Activated effector memory CD4-positive, alpha-beta T cell treated with Interleukin-2 at 50 U/mL for 16 hours (primary cell): Measurements from ENCODE around the gene POLDIP2.
"Not testable (repeated sequence)": the region's sequence is repeated elsewhere in the genome, so short reads cannot be mapped to it uniquely, and the experiment has no call there.

Source experiments
- DNase-seq: peaks from one replicate; pipeline ENCODE4 v3.0.0-alpha.2; 2020

Gene POLDIP2

DNA sequence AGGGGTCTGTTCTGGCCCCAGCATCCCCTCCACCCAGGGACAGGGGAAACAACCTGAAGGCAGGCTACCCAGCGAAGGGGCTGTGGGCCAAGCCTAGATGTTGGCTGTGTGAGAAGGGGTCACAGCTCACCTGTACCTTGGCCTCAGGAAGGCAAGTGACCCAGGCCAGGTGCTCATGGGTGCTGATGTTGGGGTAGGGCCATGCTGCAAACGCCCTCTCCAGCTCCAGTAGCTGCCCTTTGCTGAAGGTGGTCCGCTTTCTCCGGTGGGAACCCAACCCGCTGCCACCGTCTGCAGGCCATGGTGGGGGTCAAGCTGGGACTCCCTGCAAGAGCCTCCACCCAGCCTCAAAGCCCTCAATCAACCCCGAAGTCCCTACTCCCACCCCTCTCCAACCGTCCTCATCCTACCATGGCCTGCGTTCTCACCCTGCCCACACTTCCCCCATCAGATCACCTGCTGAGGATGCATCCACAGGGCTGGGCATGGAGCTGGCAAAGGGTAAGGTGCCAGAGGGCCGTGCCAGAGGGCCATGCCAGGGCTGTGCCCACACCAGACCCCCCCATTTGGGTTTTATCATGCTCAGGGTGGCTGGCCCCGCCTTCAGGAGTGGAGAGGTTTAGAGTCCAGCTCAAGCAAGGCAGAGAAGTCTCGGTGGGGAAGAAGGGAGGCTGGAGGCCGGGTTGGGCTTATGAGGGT is 7.5 kb upstream of the POLDIP2 start, which contains the start of gene SEBOX:
SEBOX (minus strand) TSS at position 535 of the 699 bp plus-strand sequence; CDS start at position 487, 48 bp downstream.
- no peak for DNase-seq

DNA sequence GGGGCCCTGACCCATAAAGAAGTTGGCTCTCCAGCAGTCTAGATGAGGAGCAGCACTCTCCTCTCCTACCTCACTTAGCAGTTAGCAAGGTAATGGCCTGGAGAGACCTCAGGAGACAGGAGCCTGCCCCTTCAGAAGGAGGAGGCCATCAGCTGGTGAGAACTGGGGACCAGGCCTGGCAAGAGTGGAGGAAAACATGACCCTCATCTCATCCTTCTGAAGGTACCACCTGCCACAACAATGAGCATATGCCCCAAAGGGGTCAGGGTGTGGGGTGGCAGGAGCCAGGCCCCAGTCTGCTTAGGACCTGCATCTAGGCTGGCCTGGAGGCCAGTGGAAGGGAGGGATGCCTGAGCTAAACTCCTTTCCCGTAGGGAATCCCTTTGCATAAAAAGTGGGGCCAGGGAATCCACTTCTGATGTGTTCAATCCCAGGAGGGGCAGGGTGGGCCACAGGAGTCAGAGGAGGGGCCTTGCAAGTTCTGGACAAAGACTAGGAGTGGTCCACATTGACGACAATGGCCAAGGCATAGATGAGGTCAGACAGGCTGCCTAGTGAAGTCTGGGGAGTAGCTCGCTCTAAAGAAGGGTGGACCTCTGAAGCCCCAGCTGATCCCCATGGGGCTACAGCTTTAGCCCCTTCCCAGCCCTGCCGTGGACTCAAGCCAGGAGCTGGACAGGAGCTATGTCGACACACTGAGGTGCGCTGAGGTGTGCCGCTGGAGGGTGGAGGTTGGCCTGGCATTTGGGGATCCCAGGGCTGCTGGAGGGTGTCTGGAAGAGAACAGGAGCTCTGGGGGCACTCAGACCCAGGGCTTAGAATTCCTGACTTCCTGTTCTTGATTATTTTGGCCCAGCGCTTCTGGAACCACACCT is 6.7 kb upstream of the POLDIP2 start:
- no peak for DNase-seq

DNA sequence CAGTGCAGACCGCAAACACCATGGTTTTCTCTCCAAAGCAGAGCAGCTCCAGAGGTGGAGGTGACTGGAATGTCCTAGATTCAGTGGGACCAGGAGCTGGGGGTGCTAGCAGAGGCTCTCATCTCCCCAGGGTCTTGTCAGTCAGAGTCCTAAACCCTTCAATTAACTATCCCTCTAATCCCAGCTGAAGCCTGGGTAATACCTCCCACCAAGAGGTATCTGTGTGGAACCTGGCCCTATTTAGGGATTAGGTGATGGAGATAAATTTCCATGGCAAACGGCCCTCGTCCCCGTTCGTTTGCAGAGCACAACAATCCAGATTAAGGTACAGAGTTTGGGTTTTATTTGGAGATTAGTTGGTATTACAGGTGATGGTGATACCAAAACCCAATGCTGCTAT is 5.9 kb upstream of the POLDIP2 start:
- no peak for DNase-seq

DNA sequence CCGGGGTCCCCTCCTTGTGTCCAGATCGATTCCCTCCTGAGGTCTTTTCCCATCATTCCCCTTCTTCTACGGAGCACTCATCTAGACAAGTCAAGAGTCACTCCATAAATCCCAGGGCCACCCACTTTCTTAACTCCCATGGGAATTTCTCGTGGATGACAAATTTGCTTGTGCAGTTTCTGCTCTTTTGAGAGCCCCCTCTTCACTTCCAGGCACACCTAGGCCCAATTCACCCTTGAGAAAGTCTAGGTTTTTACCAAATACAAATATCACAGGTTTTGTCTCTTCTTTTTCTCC is 522 bp upstream of the POLDIP2 start:
- DNase-seq = no peak

GRCh38 chr17:28350271-28350670 is 7.1 kb downstream of the POLDIP2 start:
- DNase-seq = no peak

GRCh38 chr17:28348979-28349378 is 8.3 kb downstream of the POLDIP2 start:
- DNase-seq = no peak

GRCh38 chr17:28347261-28347891 is 10.0 kb downstream of the POLDIP2 start:
- DNase-seq = no peak

GRCh38 chr17:28346746-28347246 is 10.5 kb downstream of the POLDIP2 start:
- DNase-seq = no peak

GRCh38 chr17:28346199-28346580 is 11.1 kb downstream of the POLDIP2 start:
- DNase-seq = no peak

DNA sequence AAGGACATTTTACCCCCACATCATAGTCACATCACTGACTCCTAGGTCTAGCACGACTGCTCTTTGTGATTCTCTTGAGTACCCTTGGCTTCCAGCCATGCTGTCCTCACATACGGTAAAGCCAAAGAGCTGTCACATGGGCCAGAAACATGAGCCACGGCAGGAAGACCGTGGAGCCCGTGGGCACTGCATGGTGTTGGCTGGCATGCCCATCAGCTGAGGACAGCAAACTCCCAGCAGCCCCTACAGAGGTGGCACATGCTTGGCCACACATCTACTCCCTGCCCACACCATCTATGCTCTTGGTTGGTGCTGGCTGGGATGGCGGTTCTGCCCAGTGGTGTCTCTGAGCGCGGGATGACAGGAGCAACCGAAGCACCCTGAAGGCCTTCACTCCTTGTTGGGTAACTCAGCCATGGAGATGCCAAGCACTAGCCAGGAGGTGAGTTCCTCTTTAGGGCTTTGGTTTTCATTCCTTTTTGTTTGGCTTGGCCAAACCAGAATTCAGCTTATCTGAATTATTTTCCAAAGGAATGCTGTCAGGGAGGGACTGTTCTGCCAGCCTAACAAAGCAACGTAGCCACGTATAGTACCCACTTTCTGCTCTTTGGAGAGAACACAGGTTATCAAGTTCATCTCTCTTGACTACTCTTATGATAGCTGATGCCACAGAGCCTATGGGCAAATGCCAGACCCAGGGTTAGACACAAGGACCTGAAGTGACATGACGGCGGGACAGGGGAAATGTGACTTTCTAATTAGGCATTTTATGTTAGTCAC is 11.7 kb downstream of the POLDIP2 start:
- DNase-seq = no peak

DNA sequence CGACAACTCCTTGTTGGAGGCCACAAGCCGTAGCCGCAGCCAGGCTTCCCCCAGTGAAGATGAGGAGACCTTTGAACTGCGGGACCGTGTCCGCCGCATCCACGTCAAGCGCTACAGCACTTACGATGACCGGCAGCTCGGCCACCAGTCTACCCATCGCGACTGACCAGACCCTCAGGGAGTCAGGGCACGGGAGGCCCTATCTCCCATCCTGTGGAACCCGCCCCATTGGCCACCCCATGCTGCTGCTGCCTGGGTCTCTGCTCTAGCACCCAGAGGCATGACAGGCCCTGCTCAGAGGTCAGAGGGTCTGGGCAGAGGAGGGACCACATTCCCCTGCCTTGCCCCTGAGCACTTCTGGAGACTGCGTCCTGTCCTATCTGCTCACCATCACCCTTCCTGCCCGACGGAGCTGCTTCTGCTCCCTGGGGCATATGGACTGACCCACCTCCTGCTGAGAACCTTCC is 12.9 kb downstream of the POLDIP2 start:
- DNase-seq = no peak

DNA sequence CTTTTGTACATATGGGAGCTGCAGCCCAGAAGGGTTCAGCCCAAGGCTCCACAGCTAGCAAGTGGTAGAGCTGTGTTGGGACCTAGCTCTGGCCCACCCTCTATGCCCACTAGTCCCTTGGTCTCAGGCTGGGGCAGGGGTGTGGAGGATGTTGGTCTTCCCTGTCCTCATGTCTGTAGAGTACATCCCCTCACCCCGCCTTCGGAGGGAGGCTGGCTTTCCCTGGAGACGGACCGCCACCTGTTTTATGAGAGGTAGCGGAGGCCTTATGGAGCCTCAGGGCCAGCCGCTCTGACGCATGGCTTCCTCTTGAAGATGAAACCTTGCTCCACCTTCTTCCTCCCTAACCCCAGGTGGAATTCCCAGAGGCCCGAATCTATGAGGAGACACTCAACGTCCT is 13.3 kb downstream of the POLDIP2 start:
- no peak for DNase-seq

DNA sequence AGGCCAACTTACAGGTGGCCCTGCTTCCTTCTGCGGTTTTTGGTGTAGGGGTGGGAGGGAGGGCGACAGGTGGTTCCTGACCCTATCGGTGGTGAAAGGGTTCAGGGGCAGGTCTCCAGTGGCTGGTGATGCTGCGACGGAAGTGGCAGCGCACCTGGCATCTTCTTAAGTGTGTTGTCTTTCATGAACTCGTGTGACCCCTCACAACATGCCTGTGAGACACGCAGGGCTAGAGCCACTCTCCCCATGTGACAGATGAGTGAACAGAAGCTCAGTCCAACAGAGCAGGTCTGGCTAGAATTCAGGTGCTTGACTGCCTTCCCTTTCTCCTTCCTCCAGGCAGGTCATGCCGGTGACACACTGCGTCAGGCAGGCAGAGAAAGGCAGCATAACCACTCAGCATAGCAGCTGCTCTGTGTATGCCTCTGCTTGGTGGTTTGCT is 13.8 kb downstream of the POLDIP2 start:
- DNase-seq = no peak

GRCh38 chr17:28342313-28342712 is 15.0 kb downstream of the POLDIP2 start:
- no peak for DNase-seq

GRCh38 chr17:28341516-28341915 is 15.8 kb downstream of the POLDIP2 start:
- DNase-seq = no peak

DNA sequence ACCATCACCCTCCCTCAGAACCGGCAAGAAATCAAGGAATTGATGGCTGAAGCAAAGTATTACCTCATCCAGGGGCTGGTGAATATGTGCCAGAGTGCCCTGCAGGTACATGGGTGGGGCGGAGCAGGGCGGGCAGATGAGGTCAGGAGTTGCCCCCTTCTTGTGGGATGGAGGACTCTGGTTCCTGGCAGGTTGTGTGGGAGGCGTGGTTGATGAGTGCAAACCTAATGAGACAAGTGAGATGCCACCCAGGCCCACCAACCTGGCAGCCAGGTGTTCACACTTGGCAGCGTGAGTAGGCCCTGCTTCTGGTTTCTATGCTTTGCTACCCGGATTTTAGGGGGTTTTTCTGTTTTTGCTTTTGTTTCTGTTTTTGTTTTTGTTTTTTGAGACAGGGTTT is 17.0 kb downstream of the POLDIP2 start:
- no peak for DNase-seq

- DNase-seq = no peak
These were observed 17.9 kb downstream of the POLDIP2 start for GRCh38 chr17:28339431-28339830.

DNA sequence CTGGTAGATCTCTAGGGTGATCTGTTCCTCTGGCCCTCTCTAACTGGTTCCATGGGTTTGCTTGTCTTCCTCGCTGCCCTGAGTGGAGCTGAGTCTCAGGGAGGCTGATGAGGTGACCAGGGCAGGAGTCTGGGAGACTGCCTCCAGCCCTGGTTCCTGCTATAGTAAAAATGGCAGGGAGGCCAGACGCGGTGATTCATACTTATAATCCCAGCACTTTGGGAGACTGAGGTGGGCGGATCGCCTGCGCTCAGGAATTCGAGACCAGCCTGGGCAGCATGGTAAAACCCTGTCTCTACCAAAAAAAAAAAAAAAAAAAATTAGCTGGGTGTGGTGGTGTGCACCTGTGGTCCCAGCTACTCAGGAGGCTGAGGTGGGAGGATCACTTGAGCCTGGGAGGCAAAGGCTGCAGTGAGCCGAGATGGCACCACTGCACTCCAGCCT is 18.5 kb downstream of the POLDIP2 start:
- DNase-seq = not testable (repeated sequence)

GRCh38 chr17:28338056-28338768 is 19.1 kb downstream of the POLDIP2 start:
- no peak for DNase-seq

DNA sequence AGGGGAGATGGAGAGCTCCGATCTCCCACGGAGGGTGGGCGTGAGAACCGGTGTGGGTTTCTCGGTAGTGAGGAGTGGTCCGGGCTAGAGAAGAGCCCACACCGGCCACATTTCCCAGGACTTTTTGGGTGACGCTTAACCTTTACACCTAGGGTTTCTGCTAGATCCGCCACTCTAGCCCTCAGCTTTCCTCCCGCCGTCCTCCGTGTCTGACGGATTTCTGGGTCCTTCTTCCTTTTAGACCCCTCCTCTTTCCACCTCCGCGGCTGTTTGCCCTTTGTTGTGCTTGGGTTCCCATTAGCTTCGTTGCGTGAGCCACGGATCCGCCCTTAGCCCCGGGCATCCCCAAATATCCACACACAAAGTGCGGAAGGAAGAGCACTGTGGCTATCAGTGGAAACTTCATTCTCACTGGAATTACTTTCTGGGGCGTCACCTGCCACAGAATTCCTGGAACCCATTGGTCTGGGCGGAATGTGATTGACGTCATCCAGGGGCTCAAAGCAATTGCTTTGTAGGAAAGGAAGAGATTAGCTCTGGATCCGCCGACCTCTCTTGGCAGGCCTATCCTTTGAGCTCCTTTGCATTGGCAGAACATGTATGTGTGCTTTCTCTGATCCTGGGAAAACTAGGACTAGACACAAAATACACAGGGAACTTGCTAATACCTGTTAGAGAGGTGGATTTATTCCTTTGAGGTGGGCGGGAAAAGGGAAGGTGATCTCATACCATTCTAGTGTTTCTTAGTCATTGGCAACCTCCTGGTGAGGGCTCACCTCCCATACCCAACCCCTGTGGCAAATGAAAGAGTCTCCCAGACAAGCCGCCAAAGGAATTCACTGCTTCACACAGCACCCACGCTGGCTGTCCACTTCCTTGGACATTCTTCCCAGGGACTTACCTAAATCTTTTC is 21.1 kb downstream of the POLDIP2 start:
- no peak for DNase-seq
